Fibroblast of lung (primary cell): ENCODE measurements around the gene GOT1.

Experiments
- EZH2 ChIP-seq: IDR thresholded peaks from 2 replicates; pipeline ENCODE4 v1.5.1; 2012; ENCODE audit warnings: low read length, control low read depth, mild to moderate bottlenecking; ENCODE audit errors: missing control alignments
- TF ChIP-seq, protein P1 (sequence below), 2 donors: IDR thresholded peaks in 1 of 2; conservative IDR thresholded peaks in 1 of 2; 1 replicate in 1 of 2; 2 replicates in 1 of 2; pipeline ENCODE4 v1.5.1; 2011 to 2012; ENCODE audit warnings: low read length in 2 of 2, control low read depth in 1 of 2, inconsistent platforms in 1 of 2, low read depth in 1 of 2, mild to moderate bottlenecking in 1 of 2

DNA sequence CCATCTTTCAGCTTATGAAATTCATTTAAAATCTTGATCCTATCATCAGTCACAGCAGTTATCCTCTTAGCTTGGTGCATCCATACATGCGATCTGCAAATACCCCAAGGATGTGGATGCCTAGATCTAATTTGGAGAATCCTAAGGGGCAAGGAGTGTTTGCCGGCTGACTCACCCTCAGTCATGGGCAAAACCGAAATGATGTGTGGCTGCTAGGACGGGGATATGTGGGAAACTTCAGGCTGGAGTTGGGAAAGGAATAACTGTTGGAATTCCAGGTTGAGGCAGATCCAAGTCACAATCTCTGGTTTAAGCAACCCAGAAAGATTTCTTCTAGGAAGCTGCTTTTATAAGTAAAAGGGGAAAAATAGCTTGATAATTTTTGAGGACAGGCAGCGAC, 19.7 kb upstream of the GOT1 start:
- TF ChIP-seq EZH2, result no peak
- TF ChIP-seq, protein P1, sequence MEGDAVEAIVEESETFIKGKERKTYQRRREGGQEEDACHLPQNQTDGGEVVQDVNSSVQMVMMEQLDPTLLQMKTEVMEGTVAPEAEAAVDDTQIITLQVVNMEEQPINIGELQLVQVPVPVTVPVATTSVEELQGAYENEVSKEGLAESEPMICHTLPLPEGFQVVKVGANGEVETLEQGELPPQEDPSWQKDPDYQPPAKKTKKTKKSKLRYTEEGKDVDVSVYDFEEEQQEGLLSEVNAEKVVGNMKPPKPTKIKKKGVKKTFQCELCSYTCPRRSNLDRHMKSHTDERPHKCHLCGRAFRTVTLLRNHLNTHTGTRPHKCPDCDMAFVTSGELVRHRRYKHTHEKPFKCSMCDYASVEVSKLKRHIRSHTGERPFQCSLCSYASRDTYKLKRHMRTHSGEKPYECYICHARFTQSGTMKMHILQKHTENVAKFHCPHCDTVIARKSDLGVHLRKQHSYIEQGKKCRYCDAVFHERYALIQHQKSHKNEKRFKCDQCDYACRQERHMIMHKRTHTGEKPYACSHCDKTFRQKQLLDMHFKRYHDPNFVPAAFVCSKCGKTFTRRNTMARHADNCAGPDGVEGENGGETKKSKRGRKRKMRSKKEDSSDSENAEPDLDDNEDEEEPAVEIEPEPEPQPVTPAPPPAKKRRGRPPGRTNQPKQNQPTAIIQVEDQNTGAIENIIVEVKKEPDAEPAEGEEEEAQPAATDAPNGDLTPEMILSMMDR (conservative IDR thresholded peaks at IDR 0.05 in 1 of 2, IDR thresholded peaks at IDR 0.05 in 1 of 2; ENCODE audit: low read depth in 1 of 2, low read length in 2 of 2), result no peak
